Measurements from ENCODE around the gene OR2V1. TPM values are rescaled to one million over a fixed set of nuclear protein-coding genes. Genes with fewer than 3 reads are reported as not detected.

Gene OR2V1
- total RNA-seq, 1 donor from 2014 or later, result not detected

GRCh38 chr5:181127456-181127855 lies 3.5 kb downstream of the OR2V1 start:
- Mint-ChIP-seq H3K9me3 (no peaks in the 10 kb centered on the region), H3K27me3 (ENCODE audit: low read depth) (peaks cover 89% of the 10 kb centered on the region), H3K27ac (no peak overlapping the region), H3K36me3 (no peaks in the 10 kb centered on the region), H3K4me3 (no peak overlapping the region), H3K4me1 (no peaks in the 10 kb centered on the region)
- TF ChIP-seq CTCF (IDR thresholded peaks at IDR 0.05; ENCODE audit: unreplicated experiment), result no peak
- no peak for DNase-seq (ENCODE audit: low spot score in 2 of 2, unreplicated experiment in 2 of 2)

GRCh38 chr5:181126841-181127240 lies 4.1 kb downstream of the OR2V1 start:
- no peak for DNase-seq (ENCODE audit: low spot score in 2 of 2, unreplicated experiment in 2 of 2)
- H3K27ac Mint-ChIP-seq, result no peak overlapping the region
- no peak for TF ChIP-seq CTCF (IDR thresholded peaks at IDR 0.05; ENCODE audit: unreplicated experiment)
- H3K4me1 Mint-ChIP-seq, result no peaks in the 10 kb centered on the region
- H3K27me3 Mint-ChIP-seq (ENCODE audit: low read depth), result peaks cover 89% of the 10 kb centered on the region
- no peaks in the 10 kb centered on the region for H3K9me3 Mint-ChIP-seq
- H3K4me3 Mint-ChIP-seq, result no peak overlapping the region
- no peaks in the 10 kb centered on the region for H3K36me3 Mint-ChIP-seq

GRCh38 chr5:181124526-181124925 lies 6.4 kb downstream of the OR2V1 start:
- Mint-ChIP-seq H3K27me3 (ENCODE audit: low read depth) (peaks cover 90% of the 10 kb centered on the region), H3K27ac (no peak overlapping the region), H3K4me1 (no peaks in the 10 kb centered on the region), H3K4me3 (no peak overlapping the region), H3K9me3 (no peaks in the 10 kb centered on the region), H3K36me3 (no peaks in the 10 kb centered on the region)
- no peak for TF ChIP-seq CTCF (IDR thresholded peaks at IDR 0.05; ENCODE audit: unreplicated experiment)
- no peak for DNase-seq (ENCODE audit: low spot score in 2 of 2, unreplicated experiment in 2 of 2)

GRCh38 chr5:181121675-181122561 lies 9.1 kb downstream of the OR2V1 start:
- Mint-ChIP-seq H3K9me3 (no peaks in the 10 kb centered on the region), H3K4me1 (no peaks in the 10 kb centered on the region), H3K36me3 (no peaks in the 10 kb centered on the region), H3K27me3 (ENCODE audit: low read depth) (peaks cover 91% of the 10 kb centered on the region), H3K27ac (no peak overlapping the region), H3K4me3 (no peak overlapping the region)
- no peak for DNase-seq (ENCODE audit: low spot score in 2 of 2, unreplicated experiment in 2 of 2)
- no peak for TF ChIP-seq CTCF (IDR thresholded peaks at IDR 0.05; ENCODE audit: unreplicated experiment)

- Mint-ChIP-seq H3K36me3 (no peaks in the 10 kb centered on the region), H3K4me3 (no peak overlapping the region), H3K9me3 (no peaks in the 10 kb centered on the region), H3K4me1 (no peaks in the 10 kb centered on the region), H3K27me3 (ENCODE audit: low read depth) (peaks cover 93% of the 10 kb centered on the region), H3K27ac (no peak overlapping the region)
- DNase-seq (ENCODE audit: low spot score in 2 of 2, unreplicated experiment in 2 of 2), result no peak
- TF ChIP-seq CTCF (IDR thresholded peaks at IDR 0.05; ENCODE audit: unreplicated experiment), result no peak
Measured at GRCh38 chr5:181120761-181121160, 10.2 kb downstream of the OR2V1 start.

Data from mesothelial cell of epicardium (in vitro differentiated cells).